ENCODE data around the gene ANOS1.

Gene ANOS1

DNA sequence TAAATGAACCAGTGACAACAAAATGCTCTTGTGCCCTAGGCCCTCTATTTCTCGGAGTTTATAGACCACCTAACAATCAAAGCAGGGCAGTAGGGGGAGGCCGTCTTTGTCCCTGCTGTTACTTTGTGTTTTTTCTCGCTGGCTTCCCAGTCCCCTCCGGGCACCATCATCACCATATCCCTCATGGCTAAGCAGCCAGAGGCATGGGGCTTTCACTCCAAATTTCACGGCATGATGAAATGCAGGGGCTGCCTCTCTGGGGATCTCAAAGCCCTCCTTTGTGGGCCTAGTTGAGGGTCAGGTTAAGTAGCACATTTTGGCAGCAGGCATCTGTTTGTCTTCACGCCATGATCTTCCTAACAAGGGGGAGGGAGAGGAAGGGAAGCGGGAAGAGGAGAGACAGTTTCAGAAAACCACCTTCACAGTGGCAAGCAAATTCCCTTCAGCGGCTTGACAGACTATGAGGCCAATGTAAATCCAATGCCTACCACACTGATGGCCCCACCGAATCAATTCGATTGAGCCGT is 91.9 kb downstream of the ANOS1 start:
- no peak for TF ChIP-seq CTCF (IDR thresholded peaks at IDR 0.05; ENCODE audit: borderline replicate concordance, control extremely low read depth, extremely low read depth, insufficient read depth, missing control alignments)
- DNase-seq (ENCODE audit: low spot score), result no peak
- in situ Hi-C loops (cut with MboI; ENCODE audit: low sequenced_read_pairs, unreplicated experiment), result no loop called here

DNA sequence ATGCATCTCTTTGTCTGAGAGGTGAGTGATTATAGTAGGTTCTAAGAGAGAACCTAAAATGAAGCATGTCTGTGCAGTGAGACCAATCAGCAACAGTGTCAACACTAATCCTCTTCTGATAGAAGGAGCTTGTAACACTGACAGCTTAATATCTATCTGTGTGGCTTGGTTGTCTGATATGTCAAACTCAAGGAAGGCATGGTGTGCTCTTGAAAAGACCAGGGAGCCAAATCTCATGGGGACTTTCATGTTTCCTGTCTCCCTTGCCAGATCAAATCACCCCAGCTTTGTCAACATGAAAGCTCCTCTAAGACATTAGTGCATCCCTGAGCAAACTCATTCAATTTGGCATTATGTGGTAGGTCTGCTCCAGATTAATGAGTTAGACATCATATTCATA is 95.4 kb downstream of the ANOS1 start:
- no peak for TF ChIP-seq CTCF (IDR thresholded peaks at IDR 0.05; ENCODE audit: borderline replicate concordance, control extremely low read depth, extremely low read depth, insufficient read depth, missing control alignments)
- DNase-seq (ENCODE audit: low spot score), result no peak
- in situ Hi-C loops (cut with MboI; ENCODE audit: low sequenced_read_pairs, unreplicated experiment), result no loop called here

DNA sequence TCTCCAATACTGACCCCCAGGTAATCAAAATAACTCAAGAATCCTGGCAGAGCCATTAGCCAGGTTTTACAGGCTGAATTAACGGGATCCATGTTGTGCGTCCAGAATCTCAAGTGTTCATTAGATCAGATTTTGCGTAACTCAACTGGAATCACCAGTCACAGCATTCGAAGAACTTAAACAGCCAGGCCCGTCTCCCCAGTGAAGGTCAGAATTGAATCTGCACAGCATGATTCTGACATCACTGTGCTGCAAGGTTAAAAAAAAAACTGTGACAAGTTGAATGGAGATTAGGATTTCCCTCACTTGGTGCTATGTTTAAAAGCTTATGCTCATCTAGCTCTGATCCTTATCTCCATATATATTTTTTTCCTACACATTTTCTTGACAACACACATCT is 96.1 kb downstream of the ANOS1 start:
- in situ Hi-C loops (cut with MboI; ENCODE audit: low sequenced_read_pairs, unreplicated experiment), result no loop called here
- DNase-seq (ENCODE audit: low spot score), result no peak
- TF ChIP-seq CTCF (IDR thresholded peaks at IDR 0.05; ENCODE audit: borderline replicate concordance, control extremely low read depth, extremely low read depth, insufficient read depth, missing control alignments), result no peak

DNA sequence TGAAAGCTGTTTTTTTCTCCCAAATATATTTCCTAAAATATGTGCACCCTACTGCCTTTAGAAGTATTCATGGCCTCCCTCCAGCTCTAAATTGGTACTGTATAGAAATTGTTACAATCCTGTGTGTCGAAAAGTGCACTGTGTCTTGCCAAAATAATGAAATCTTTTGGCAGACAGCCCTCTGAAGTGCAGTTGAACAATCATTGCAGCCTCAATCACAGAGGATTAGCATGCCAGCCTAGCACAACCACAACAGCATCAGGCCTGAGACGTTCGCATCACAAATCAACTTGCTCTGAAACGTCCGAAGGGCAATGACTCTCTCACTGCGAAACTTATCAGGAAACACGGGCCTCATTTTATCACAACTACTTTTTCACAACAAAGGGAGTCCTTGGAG is 99.0 kb downstream of the ANOS1 start:
- TF ChIP-seq CTCF (IDR thresholded peaks at IDR 0.05; ENCODE audit: borderline replicate concordance, control extremely low read depth, extremely low read depth, insufficient read depth, missing control alignments), result no peak
- no peak for DNase-seq (ENCODE audit: low spot score)
- in situ Hi-C loops (cut with MboI; ENCODE audit: low sequenced_read_pairs, unreplicated experiment), result no loop called here

- in situ Hi-C loops (cut with MboI; ENCODE audit: low sequenced_read_pairs, unreplicated experiment), result no loop called here
- TF ChIP-seq CTCF (IDR thresholded peaks at IDR 0.05; ENCODE audit: borderline replicate concordance, control extremely low read depth, extremely low read depth, insufficient read depth, missing control alignments), result no peak
- DNase-seq (ENCODE audit: low spot score), result no peak
Observed at GRCh38 chrX:8629871-8630270, 102.1 kb downstream of the ANOS1 start.

DNA sequence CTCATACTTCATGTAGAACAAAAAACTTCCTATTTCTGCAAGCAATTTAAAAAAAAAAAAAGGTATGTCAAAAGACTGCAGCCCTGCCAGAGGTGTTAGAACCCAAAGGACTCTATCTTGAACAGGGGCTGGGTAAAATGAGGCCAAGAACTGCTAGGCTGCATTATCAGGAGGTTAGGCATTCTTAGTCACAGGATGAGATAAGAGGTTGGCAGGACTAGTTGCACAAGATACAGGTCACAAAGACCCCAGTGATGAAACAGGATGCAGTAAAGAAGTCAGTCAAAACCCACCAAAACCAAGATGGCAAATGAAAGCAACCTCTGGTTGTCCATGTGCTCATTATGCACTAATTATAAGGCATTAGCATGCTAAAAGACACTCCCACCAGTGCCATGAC is 104.1 kb downstream of the ANOS1 start:
- DNase-seq (ENCODE audit: low spot score), result no peak

More for the DNA sequence above, 104.1 kb downstream of the ANOS1 start:
- in situ Hi-C loops (cut with MboI; ENCODE audit: low sequenced_read_pairs, unreplicated experiment), result no loop called here
- TF ChIP-seq CTCF (IDR thresholded peaks at IDR 0.05; ENCODE audit: borderline replicate concordance, control extremely low read depth, extremely low read depth, insufficient read depth, missing control alignments), result no peak
